WTC11 (cell line): ENCODE results near the gene NDE1. TPM values are rescaled to one million over a fixed set of nuclear protein-coding genes. Genes with fewer than 3 reads are reported as not detected.

Experiments
- ATAC-seq: fragments of 200-7000 bp; cut with Tn5 transposase; 2 replicates; pipeline ENCODE4 v1.10.0; 2021; ENCODE audit warnings: mild to moderate bottlenecking, moderate library complexity
- CTCF ChIA-PET: fragments of 300-600 bp; sonication (Branson Sonifier 250); formaldehyde crosslinking; loops from one replicate; lab custom pipeline; 2021; ENCODE audit warnings: antibody characterized with exemption; lab: Charles Lee
- POLR2A ChIA-PET: fragments of 350-600 bp; sonication (Branson Sonifier 250); formaldehyde crosslinking; loops from one replicate; lab custom pipeline; 2021; ENCODE audit warnings: antibody characterized with exemption; lab: Charles Lee
- DNase-seq: peaks from one replicate; pipeline ENCODE4 v3.0.0; 2021; ENCODE audit warnings: low spot score
- H3K27ac Mint-ChIP-seq: 2 replicates; pipeline ENCODE4 v1.8.0; 2021; ENCODE audit warnings: mixed read lengths
- H3K27me3 Mint-ChIP-seq: 2 replicates; pipeline ENCODE4 v1.8.0; 2021; ENCODE audit warnings: low read depth, mild to moderate bottlenecking, moderate library complexity, mixed read lengths
- H3K36me3 Mint-ChIP-seq: 2 replicates; pipeline ENCODE4 v1.8.0; 2021; ENCODE audit warnings: mixed read lengths
- H3K4me1 Mint-ChIP-seq: 2 replicates; pipeline ENCODE4 v1.8.0; 2022; ENCODE audit warnings: mixed read lengths
- H3K4me3 Mint-ChIP-seq: 2 replicates; pipeline ENCODE4 v1.8.0; 2021; ENCODE audit warnings: mild to moderate bottlenecking, moderate library complexity, mixed read lengths
- H3K9me3 Mint-ChIP-seq: 2 replicates; pipeline ENCODE4 v1.8.0; 2021; ENCODE audit warnings: mixed read lengths
- CBFB ChIP-seq: sonication (generic); formaldehyde crosslinking; IDR thresholded peaks from 2 replicates; pipeline ENCODE4 v1.8.1; 2022; ENCODE audit warnings: mild to moderate bottlenecking, low read depth, missing genetic modification reagents
- CTCF ChIP-seq: fragments of 200-600 bp; IDR thresholded peaks from 2 replicates; pipeline ENCODE4 v1.8.0; 2022; ENCODE audit warnings: antibody characterized with exemption
- E2F4 ChIP-seq: sonication (generic); formaldehyde crosslinking; IDR thresholded peaks from 2 replicates; pipeline ENCODE4 v1.8.1; 2022; ENCODE audit warnings: low read depth, mild to moderate bottlenecking, moderate library complexity, missing genetic modification reagents, borderline replicate concordance
- GABPB1 ChIP-seq: sonication (generic); formaldehyde crosslinking; IDR thresholded peaks from 2 replicates; pipeline ENCODE4 v1.8.1; 2023; ENCODE audit warnings: mild to moderate bottlenecking, missing genetic modification reagents
- IRF2 ChIP-seq: sonication (generic); formaldehyde crosslinking; IDR thresholded peaks from 2 replicates; pipeline ENCODE4 v1.8.0; 2022; ENCODE audit warnings: low read depth, missing genetic modification reagents, borderline replicate concordance
- MYBL2 ChIP-seq: sonication (generic); formaldehyde crosslinking; IDR thresholded peaks from 2 replicates; pipeline ENCODE4 v1.8.1; 2023; ENCODE audit warnings: mild to moderate bottlenecking, moderate library complexity, missing genetic modification reagents
- OVOL2 ChIP-seq: fragments of 250-450 bp; sonication (Bioruptor Pico); IDR thresholded peaks from 2 replicates; pipeline ENCODE4 v1.9.0; 2021; ENCODE audit warnings: mild to moderate bottlenecking, borderline replicate concordance
- SMAD3 ChIP-seq: sonication (generic); formaldehyde crosslinking; IDR thresholded peaks from 2 replicates; pipeline ENCODE4 v1.8.0; 2022; ENCODE audit warnings: missing genetic modification reagents, mild to moderate bottlenecking, borderline replicate concordance
- SMAD4 ChIP-seq: sonication (generic); formaldehyde crosslinking; IDR thresholded peaks from 2 replicates; pipeline ENCODE4 v1.8.0; 2022; ENCODE audit warnings: mild to moderate bottlenecking, missing genetic modification reagents
- SP1 ChIP-seq: sonication (generic); formaldehyde crosslinking; conservative IDR thresholded peaks from 2 replicates; pipeline ENCODE4 v1.8.1; 2022; ENCODE audit warnings: missing genetic modification reagents
- ZBTB21 ChIP-seq: sonication (generic); formaldehyde crosslinking; IDR thresholded peaks from 2 replicates; pipeline ENCODE4 v1.8.1; 2023; ENCODE audit warnings: mild to moderate bottlenecking, missing genetic modification reagents, borderline replicate concordance
- ZBTB43 ChIP-seq: sonication (generic); formaldehyde crosslinking; IDR thresholded peaks from 2 replicates; pipeline ENCODE4 v1.8.1; 2023; ENCODE audit warnings: mild to moderate bottlenecking, missing genetic modification reagents
- ZNF423 ChIP-seq: fragments of 250-450 bp; sonication (Bioruptor Pico); IDR thresholded peaks from 2 replicates; pipeline ENCODE4 v2.1.2; 2022; ENCODE audit warnings: mild to moderate bottlenecking, moderate library complexity
- ZNF671 ChIP-seq: fragments of 250-450 bp; sonication (Bioruptor Pico); IDR thresholded peaks from 2 replicates; pipeline ENCODE4 v1.8.0; 2021; ENCODE audit warnings: mild to moderate bottlenecking
- total RNA-seq: library from RNA; stranded (reverse); gene quantifications from 3 replicates; pipeline ENCODE4 v1.2.3, GENCODE V29; 2021
- TF ChIP-seq, protein P1 (sequence below): fragments of 250-450 bp; sonication (Bioruptor Pico); conservative IDR thresholded peaks from 2 replicates; pipeline ENCODE4 v1.9.0; 2021; ENCODE audit warnings: mild to moderate bottlenecking
- TF ChIP-seq, protein P2 (sequence below): fragments of 250-450 bp; sonication (Bioruptor Pico); IDR thresholded peaks from 2 replicates; pipeline ENCODE4 v1.8.0; 2021; ENCODE audit warnings: mild to moderate bottlenecking
- TF ChIP-seq, protein P3 (sequence below): fragments of 250-450 bp; sonication (Bioruptor Pico); IDR thresholded peaks from 2 replicates; pipeline ENCODE4 v2.1.2; 2022; ENCODE audit warnings: mild to moderate bottlenecking, moderate library complexity
- TF ChIP-seq, protein P4 (sequence below): sonication (generic); formaldehyde crosslinking; IDR thresholded peaks from 2 replicates; pipeline ENCODE4 v1.8.0; 2022; ENCODE audit warnings: mild to moderate bottlenecking, missing genetic modification reagents

NDE1 gene
- total RNA-seq, 1 experiment from 2014 or later, result 39.4 TPM

DNA sequence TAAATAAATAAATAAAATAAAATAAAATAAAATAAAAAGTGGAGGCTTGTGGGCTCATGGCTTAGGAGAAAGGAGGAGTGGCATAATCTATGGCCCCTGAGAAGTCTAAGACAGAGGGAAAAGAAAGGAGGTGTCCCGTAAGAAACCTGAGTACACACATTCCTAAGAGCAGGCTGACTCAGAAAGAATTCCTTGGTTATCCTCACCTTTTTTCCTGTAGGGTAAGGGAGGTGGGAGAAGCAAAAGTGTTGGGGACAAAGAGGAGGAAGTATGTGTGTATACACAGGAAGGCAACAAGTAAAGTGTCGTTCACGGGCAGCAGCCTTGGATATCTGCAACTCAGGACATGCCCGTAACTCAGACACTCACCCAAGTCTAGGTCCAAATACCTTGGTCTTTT lies 36.4 kb upstream of the NDE1 start (continued):
- TF ChIP-seq, protein P1, sequence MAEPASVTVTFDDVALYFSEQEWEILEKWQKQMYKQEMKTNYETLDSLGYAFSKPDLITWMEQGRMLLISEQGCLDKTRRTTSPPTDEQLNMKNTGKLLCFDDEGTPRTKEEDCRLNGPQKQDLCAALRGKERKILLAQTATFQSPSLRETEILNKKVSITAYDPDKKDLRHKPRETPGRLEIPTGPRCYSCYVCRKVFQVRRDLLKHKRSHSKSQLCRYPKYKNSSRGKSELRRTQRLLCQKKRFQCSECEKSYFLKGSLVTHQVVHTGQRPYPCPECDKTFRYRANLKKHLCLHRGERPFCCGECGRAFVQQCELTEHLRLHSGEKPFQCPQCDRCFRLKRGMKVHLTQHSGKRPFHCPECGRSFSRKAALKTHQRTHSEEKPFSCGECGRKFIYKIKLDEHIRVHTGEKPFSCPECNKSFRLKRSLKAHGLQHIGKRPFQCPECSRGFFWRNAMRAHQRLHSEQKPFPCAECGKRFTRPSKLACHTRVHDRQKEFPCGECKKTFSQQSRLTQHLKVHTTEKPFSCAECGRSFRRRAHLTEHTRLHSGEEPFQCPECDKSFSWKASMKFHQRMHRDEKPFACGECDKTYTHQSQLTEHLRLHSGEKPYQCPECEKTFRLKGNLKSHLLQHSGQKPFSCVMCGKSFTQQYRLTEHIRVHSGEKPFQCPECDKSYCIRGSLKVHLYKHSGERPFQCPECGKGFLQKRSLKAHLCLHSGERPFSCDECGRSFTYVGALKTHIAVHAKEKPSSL (CRISPR knock-in tag), result no peak
- TF ChIP-seq SP1 (CRISPR knock-in tag) (no peak), E2F4 (no peak), SMAD4 (CRISPR knock-in tag) (no peak), CBFB (CRISPR knock-in tag) (no peak), CTCF (no peak), MYBL2 (CRISPR knock-in tag) (no peak)
- TF ChIP-seq, protein P2, sequence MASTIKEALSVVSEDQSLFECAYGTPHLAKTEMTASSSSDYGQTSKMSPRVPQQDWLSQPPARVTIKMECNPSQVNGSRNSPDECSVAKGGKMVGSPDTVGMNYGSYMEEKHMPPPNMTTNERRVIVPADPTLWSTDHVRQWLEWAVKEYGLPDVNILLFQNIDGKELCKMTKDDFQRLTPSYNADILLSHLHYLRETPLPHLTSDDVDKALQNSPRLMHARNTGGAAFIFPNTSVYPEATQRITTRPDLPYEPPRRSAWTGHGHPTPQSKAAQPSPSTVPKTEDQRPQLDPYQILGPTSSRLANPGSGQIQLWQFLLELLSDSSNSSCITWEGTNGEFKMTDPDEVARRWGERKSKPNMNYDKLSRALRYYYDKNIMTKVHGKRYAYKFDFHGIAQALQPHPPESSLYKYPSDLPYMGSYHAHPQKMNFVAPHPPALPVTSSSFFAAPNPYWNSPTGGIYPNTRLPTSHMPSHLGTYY (CRISPR knock-in tag), result no peak
- TF ChIP-seq, protein P3, sequence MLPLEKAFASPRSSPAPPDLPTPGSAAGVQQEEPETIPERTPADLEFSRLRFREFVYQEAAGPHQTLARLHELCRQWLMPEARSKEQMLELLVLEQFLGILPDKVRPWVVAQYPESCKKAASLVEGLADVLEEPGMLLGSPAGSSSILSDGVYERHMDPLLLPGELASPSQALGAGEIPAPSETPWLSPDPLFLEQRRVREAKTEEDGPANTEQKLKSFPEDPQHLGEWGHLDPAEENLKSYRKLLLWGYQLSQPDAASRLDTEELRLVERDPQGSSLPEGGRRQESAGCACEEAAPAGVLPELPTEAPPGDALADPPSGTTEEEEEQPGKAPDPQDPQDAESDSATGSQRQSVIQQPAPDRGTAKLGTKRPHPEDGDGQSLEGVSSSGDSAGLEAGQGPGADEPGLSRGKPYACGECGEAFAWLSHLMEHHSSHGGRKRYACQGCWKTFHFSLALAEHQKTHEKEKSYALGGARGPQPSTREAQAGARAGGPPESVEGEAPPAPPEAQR (CRISPR knock-in tag), result no peak

- H3K27me3 Mint-ChIP-seq, result no peaks in the 10 kb centered on the region
- peaks cover 62% of the 10 kb centered on the region for H3K36me3 Mint-ChIP-seq
- ChIA-PET CTCF (no interaction called here), POLR2A (no interaction called here)
- DNase-seq (no peak), ATAC-seq (no peak)
- H3K9me3 Mint-ChIP-seq, result no peaks in the 10 kb centered on the region
- no peak overlapping the region for H3K27ac Mint-ChIP-seq
- no peak overlapping the region for H3K4me3 Mint-ChIP-seq
- H3K4me1 Mint-ChIP-seq, result no peaks in the 10 kb centered on the region
- TF ChIP-seq ZBTB21 (CRISPR knock-in tag) (no peak), ZNF423 (CRISPR knock-in tag) (no peak), SMAD3 (no peak), ZNF671 (no peak), OVOL2 (CRISPR knock-in tag) (no peak), E2F4 (no peak), ZBTB43 (no peak), GABPB1 (CRISPR knock-in tag) (no peak), IRF2 (CRISPR knock-in tag) (no peak)
- TF ChIP-seq, protein P3 (CRISPR knock-in tag), result no peak
- TF ChIP-seq, protein P4, sequence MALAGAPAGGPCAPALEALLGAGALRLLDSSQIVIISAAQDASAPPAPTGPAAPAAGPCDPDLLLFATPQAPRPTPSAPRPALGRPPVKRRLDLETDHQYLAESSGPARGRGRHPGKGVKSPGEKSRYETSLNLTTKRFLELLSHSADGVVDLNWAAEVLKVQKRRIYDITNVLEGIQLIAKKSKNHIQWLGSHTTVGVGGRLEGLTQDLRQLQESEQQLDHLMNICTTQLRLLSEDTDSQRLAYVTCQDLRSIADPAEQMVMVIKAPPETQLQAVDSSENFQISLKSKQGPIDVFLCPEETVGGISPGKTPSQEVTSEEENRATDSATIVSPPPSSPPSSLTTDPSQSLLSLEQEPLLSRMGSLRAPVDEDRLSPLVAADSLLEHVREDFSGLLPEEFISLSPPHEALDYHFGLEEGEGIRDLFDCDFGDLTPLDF (CRISPR knock-in tag), result no peak
- TF ChIP-seq, protein P1 (CRISPR knock-in tag), result no peak
- TF ChIP-seq, protein P2 (CRISPR knock-in tag), result no peak
These were observed 34.0 kb upstream of the NDE1 start for GRCh38 chr16:15616012-15616411.
